ENCODE measurements around the gene GNLY.
"Not testable (repeated sequence)": the region's sequence is repeated elsewhere in the genome, so short reads cannot be mapped to it uniquely, and the experiment has no call there.

The GNLY gene

GRCh38 chr2:85711578-85712060, 17.5 kb downstream of the GNLY start:
- DNase-seq: no peak

- no peak for DNase-seq
These were observed 18.2 kb downstream of the GNLY start for GRCh38 chr2:85712336-85712735.

GRCh38 chr2:85712849-85713612, 18.9 kb downstream of the GNLY start:
- no peak for DNase-seq

GRCh38 chr2:85713836-85714235, 19.7 kb downstream of the GNLY start:
- no peak for DNase-seq

GRCh38 chr2:85714421-85714820, 20.3 kb downstream of the GNLY start:
- not testable (repeated sequence) for DNase-seq

- no peak for DNase-seq
These were observed 20.7 kb downstream of the GNLY start for GRCh38 chr2:85714841-85715240.

GRCh38 chr2:85716346-85716914, 22.3 kb downstream of the GNLY start:
- DNase-seq: no peak

GRCh38 chr2:85717308-85718008, 23.3 kb downstream of the GNLY start:
- no peak for DNase-seq

GRCh38 chr2:85718009-85718391, 23.8 kb downstream of the GNLY start:
- no peak for DNase-seq

- DNase-seq: no peak
These were observed 24.8 kb downstream of the GNLY start for GRCh38 chr2:85718885-85719492.

GRCh38 chr2:85719609-85720240, 25.6 kb downstream of the GNLY start:
- no peak for DNase-seq

GRCh38 chr2:85720533-85720932, 26.4 kb downstream of the GNLY start:
- DNase-seq: no peak

GRCh38 chr2:85721641-85722040, 27.5 kb downstream of the GNLY start:
- DNase-seq: no peak

- DNase-seq: no peak
These were observed 28.4 kb downstream of the GNLY start for GRCh38 chr2:85722519-85722918.

GRCh38 chr2:85723707-85724360, 29.7 kb downstream of the GNLY start:
- DNase-seq: no peak

- no peak for DNase-seq
These were observed 30.6 kb downstream of the GNLY start for GRCh38 chr2:85724731-85725181.

- DNase-seq: no peak
These were observed 31.3 kb downstream of the GNLY start for GRCh38 chr2:85725451-85725850.

- DNase-seq: no peak
These were observed 33.6 kb downstream of the GNLY start for GRCh38 chr2:85727798-85728197.

GRCh38 chr2:85728342-85728741, 34.2 kb downstream of the GNLY start:
- no peak for DNase-seq

GRCh38 chr2:85728883-85729824, 35.0 kb downstream of the GNLY start:
- DNase-seq: peak; percentile 25
